GM04503 (cell line): ENCODE results near the gene WNK1.

Source experiments
- DNase-seq: peaks from one replicate; pipeline ENCODE4 v3.0.0-alpha.2; 2012; ENCODE audit warnings: low read depth

Gene WNK1

GRCh38 chr12:863285-863684 is 110.9 kb downstream of the WNK1 start:
- DNase-seq, result no peak

GRCh38 chr12:865614-866013 is 113.2 kb downstream of the WNK1 start:
- DNase-seq, result no peak

- DNase-seq, result no peak
Measured at GRCh38 chr12:867905-868304, 115.5 kb downstream of the WNK1 start.

- no peak for DNase-seq
Measured at GRCh38 chr12:868722-869121, 116.3 kb downstream of the WNK1 start.

- no peak for DNase-seq
Measured at GRCh38 chr12:870378-870777, 118.0 kb downstream of the WNK1 start.

DNA sequence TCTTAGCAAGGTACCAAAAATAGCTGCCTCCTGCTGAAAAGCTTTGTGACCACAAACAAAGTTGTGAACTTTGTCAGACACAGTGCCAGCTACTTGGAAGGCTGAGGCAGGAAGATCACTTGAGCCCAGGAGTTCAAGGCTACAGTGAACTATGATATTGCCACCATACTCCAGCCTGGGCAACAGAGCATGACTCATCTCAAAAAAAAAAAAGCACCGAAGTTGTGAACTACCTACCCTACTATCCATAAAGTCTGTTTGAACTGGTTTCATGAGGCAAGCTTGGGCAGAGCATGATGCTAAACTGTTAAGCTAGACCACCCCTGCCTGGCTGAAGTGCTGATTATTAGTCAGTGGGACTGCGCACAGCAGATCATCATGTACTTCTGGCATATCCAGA is 121.6 kb downstream of the WNK1 start:
- DNase-seq, result no peak

DNA sequence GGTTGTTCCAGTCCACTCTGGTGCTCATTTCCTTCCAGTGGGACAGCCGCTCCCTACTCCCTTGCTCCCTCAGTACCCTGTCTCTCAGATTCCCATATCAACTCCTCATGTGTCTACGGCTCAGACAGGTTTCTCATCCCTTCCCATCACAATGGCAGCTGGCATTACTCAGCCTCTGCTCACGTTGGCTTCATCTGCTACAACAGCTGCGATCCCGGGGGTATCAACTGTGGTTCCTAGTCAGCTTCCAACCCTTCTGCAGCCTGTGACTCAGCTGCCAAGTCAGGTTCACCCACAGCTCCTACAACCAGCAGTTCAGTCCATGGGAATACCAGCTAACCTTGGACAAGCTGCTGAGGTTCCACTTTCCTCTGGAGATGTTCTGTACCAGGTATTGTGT is 127.3 kb downstream of the WNK1 start:
- DNase-seq, result peak; percentile 14

GRCh38 chr12:880656-881055 is 128.3 kb downstream of the WNK1 start:
- no peak for DNase-seq

GRCh38 chr12:884746-885414 is 132.5 kb downstream of the WNK1 start:
- no peak for DNase-seq

DNA sequence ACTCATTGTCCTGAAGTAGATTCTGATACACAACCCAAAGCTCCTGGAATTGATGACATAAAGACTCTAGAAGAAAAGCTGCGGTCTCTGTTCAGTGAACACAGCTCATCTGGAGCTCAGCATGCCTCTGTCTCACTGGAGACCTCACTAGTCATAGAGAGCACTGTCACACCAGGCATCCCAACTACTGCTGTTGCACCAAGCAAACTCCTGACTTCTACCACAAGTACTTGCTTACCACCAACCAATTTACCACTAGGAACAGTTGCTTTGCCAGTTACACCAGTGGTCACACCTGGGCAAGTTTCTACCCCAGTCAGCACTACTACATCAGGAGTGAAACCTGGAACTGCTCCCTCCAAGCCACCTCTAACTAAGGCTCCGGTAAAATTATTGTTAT is 133.3 kb downstream of the WNK1 start:
- DNase-seq, result no peak

DNA sequence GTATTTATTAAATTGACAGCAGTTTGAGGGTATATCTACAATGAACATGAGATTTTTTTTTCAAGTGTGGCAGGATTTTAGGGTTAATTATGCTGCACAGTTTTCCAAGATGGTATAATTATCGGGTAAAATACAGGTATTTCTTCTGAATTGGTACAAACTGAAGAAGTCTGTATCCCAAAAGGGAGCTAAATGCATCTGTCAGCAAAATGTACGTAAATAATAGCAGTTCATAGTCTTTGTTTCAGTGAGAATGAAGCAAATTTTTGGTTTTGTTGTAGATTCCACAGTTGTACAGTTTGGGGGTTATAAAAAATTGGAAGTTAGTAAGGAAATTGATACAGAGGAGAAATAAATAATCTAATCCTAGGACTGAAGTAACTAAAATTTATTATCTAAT is 133.8 kb downstream of the WNK1 start:
- no peak for DNase-seq

GRCh38 chr12:894226-894625 is 141.8 kb downstream of the WNK1 start:
- no peak for DNase-seq

- no peak for DNase-seq
Measured at GRCh38 chr12:896031-896430, 143.7 kb downstream of the WNK1 start.

DNA sequence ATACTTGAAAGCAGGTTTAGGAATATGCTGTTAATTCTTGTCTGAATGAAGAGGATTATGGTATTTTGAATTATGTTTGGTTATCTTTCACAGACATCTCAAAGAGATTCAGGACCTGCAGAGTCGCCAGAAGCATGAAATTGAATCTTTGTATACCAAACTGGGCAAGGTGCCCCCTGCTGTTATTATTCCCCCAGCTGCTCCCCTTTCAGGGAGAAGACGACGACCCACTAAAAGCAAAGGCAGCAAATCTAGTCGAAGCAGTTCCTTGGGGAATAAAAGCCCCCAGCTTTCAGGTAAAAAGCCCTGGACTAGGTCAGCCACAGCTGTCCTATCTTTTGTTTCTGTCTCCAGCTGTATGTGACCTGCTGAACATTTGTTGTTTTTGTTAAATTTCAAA is 145.0 kb downstream of the WNK1 start:
- DNase-seq, result no peak

DNA sequence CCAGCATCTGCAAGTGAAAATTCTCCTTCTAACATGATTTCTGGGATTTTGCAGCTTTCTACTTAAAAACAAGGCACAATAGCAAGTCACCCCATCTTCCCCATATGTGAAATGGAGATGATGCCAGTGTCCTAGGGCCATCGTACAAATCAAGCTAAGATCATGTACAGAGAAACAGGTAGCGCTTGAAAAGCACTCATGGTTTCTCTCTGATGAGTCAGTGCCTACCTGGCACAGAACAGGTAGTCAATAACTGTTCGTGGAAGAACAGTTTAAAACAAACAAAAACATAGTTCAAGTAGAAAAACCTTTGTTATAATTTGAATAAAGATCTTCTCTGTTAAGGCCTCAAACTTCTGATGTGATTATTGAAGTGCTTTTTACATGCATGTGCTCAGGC is 150.2 kb downstream of the WNK1 start:
- DNase-seq, result no peak

- DNase-seq, result no peak
Measured at GRCh38 chr12:903055-903454, 150.7 kb downstream of the WNK1 start.

DNA sequence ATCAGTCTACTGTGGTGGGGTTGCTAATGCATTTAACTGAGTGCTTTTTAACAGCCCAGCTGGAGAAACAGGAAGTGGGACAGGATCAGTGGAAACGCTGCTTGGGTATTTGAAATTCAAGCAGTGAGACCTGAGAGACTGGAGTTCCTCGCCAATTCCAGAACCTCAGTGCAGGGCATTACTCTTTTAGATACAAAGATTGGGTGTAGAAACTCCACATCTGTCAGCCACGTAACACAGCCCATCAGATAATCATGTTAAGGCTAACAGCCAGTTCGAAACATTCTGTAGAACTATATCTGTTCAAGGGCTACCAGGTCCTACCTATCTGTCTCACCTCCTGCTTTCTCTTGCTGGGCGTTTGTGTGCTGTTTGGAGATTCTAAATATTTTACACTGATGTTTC is 151.6 kb downstream of the WNK1 start:
- DNase-seq, result no peak

DNA sequence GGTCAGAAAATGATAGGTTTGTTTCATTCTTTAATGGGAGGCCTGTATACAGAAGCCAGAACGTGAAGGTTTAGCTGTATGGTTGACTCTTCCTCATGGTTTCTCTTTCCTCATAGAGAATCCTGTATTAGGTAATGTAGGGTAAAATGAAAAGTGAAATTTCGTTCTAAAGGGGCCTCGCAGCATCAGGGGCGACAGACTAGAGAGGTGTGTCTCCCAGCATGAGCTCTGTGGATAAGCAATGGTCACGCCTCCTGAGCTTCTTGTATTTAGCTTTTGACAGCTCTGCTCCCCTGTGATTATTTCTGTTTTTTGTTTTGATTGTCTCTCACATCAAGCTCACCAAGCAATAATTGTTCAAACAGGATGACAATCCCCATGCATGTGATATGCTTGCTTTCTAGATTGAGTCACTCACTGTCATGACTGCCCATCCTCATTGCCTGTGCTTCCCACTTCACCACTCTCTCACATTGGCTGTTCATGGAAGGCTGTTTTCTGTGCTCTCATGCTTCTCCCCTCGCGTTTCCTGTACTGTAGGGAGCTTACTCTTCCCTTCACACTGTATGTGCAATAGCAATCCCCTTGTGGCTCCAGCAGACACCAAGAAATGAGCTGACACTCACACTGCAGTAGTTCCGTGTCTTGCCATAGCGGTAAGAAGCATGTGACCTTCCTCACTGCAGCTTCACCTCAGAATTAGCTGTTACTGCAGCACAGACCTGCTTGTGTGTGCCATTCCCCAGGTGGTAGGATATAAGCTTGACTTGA is 153.1 kb downstream of the WNK1 start:
- DNase-seq, result no peak

GRCh38 chr12:906062-906585 is 153.7 kb downstream of the WNK1 start:
- no peak for DNase-seq

DNA sequence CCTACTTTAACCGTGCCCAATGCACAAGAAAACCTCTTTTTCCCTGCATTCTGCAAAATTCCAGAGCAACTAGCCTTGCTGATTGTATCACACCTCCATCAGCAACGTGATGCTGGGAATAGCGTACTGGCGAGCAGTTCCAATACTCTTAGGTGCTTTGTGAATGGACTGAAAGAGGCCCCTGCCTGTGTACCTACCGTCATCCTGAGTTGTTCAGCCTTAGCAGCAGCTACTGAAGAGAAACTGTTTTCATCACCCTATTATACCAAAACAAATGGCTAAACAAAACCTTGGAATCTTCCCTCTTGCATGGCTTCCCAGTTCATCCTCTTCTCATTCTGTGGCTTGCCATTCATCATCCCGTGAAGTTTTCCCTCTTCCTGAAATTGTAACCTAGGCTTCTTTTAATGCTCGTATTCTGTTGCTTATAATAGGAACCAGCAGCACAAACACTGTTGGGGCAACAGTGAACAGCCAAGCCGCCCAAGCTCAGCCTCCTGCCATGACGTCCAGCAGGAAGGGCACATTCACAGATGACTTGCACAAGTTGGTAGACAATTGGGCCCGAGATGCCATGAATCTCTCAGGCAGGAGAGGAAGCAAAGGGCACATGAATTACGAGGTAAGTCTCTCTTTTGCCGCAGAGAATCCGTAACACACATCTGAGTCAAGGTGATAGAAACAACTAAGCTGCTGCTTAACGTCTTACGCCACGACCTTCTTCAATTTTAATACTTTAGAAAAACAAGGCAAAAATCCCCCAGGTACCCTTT is 155.2 kb downstream of the WNK1 start:
- DNase-seq, result no peak

- no peak for DNase-seq
Measured at GRCh38 chr12:909861-910260, 157.5 kb downstream of the WNK1 start.

DNA sequence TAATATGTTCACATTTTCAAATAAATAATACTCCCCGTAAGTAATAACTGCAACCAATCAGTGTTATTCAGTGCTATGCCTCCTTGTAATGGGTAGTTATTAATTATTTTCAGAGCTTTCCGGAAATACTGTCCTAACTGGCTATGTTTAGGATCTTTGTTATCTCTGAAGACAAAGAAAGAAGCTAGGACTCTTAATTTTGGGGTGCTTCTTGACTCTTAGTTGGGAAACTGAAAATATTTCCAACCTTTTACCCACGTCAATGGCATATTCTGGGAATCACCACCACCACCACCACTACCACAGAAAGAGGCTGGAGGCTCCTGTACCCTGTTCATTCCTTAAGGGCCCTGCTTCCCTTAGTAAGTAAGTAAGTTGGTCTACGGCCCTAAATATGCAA is 158.0 kb downstream of the WNK1 start:
- DNase-seq, result no peak
